K562 (cell line): ENCODE measurements around the gene SPATA20. TPM values are rescaled to one million over a fixed set of nuclear protein-coding genes. Genes with fewer than 3 reads are reported as not detected.

Experiments used
- ATAC-seq: fragments of 200-7000 bp; cut with Tn5 transposase; 3 replicates; pipeline ENCODE4 v1.9.1; 2020; ENCODE audit warnings: moderate library complexity
- BruUV-seq: library from RNA; stranded (reverse); fragments of 400-500 nt; replicated peaks from 2 replicates; lab custom pipeline; 2021; lab: Mats Ljungman, UMichigan
- CTCF ChIA-PET: fragments of 300-600 bp; formaldehyde crosslinking; extraction: SDS; loops from one replicate; lab custom pipeline; 2021; ENCODE audit warnings: low intra/inter-chr PET ratio; lab: Yijun Ruan, JAX
- POLR2A ChIA-PET: fragments of 300-600, 350-650 bp; sonication (Branson Sonifier 250); formaldehyde crosslinking; extraction: SDS; loops from one replicate; lab custom pipeline; 2021; ENCODE audit warnings: antibody characterized with exemption, inconsistent platforms; lab: Yijun Ruan, JAX
- DNase-seq, 4 experiments: peaks; one replicate each; pipeline versions ENCODE4 v3.0.0 to v3.0.0-alpha.2; 2011 to 2018; ENCODE audit warnings: low spot score in 3 of 4, mixed read lengths in 3 of 4; ENCODE audit errors: extremely low read depth in 1 of 4
- FAIRE-seq: peaks from 2 replicates; lab custom pipeline; 2011; peaks lifted over from hg19 to GRCh38; lab: Jason Lieb, UNC
- H2AFZ ChIP-seq: 2 replicates; pipeline ENCODE4 v1.6.0; 2011; ENCODE audit warnings: low read depth, low read length, control low read depth, inconsistent platforms
- H3K27ac ChIP-seq: fragments of 200-600 bp; 3 replicates; pipeline ENCODE4 v1.8.0; 2011; ENCODE audit warnings: low read depth, mild to moderate bottlenecking, control low read depth, inconsistent platforms, low read length, moderate library complexity, mixed read lengths; ENCODE audit errors: extremely low read depth
- H3K27me3 ChIP-seq, 2 experiments: fragments of 300-600 bp in 1 of 2; 2 replicates in 1 of 2; 3 replicates in 1 of 2; pipeline versions ENCODE4 v1.6.0 to v1.8.0; 2011; ENCODE audit warnings: inconsistent platforms in 2 of 2, low read length in 2 of 2, mild to moderate bottlenecking in 1 of 2, mixed read lengths in 1 of 2, moderate library complexity in 1 of 2; ENCODE audit not compliant: control insufficient read depth in 2 of 2, insufficient read depth in 2 of 2
- H3K36me3 ChIP-seq: fragments of 300-600 bp; 3 replicates; pipeline ENCODE4 v1.8.0; 2011; ENCODE audit warnings: mild to moderate bottlenecking, low read length, inconsistent platforms; ENCODE audit not compliant: control insufficient read depth, insufficient read depth
- H3K4me1 ChIP-seq, 2 experiments: fragments of 200-600 bp in 1 of 2; replicated peaks in 1 of 2; 2 replicates in 1 of 2; 3 replicates in 1 of 2; pipeline versions ENCODE4 v1.5.1 to v1.8.0; 2011; ENCODE audit warnings: inconsistent platforms in 2 of 2, low read length in 2 of 2, mild to moderate bottlenecking in 1 of 2, mixed read lengths in 1 of 2, moderate library complexity in 1 of 2; ENCODE audit not compliant: control insufficient read depth in 2 of 2, insufficient read depth in 2 of 2
- H3K4me2 ChIP-seq: 2 replicates; pipeline ENCODE4 v1.6.1; 2011; ENCODE audit warnings: low read length, control low read depth, inconsistent platforms, mixed read lengths; ENCODE audit not compliant: insufficient read depth
- H3K4me3 ChIP-seq: fragments of 200-600 bp; sonication (generic), shearing (Covaris generic); 2 replicates; pipeline ENCODE4 v1.5.1; 2016; ENCODE audit warnings: control low read depth, inconsistent platforms
- H3K79me2 ChIP-seq: fragments of 200-600 bp; 3 replicates; pipeline ENCODE4 v1.8.0; 2011; ENCODE audit warnings: low read length, inconsistent platforms; ENCODE audit not compliant: control insufficient read depth, insufficient read depth
- H3K9ac ChIP-seq, 2 experiments: 2 replicates each; pipeline versions ENCODE4 v1.6.0 to v1.6.1; 2011; ENCODE audit warnings: low read depth in 2 of 2, low read length in 2 of 2, control low read depth in 1 of 2, inconsistent platforms in 1 of 2, mild to moderate bottlenecking in 1 of 2, mixed read lengths in 1 of 2; ENCODE audit not compliant: insufficient read depth in 1 of 2
- H3K9me1 ChIP-seq: one replicate; pipeline ENCODE4 v1.6.0; 2011; ENCODE audit warnings: inconsistent platforms, mild to moderate bottlenecking, low read length, moderate library complexity; ENCODE audit not compliant: control insufficient read depth, insufficient read depth
- H3K9me3 ChIP-seq: replicated peaks from 2 replicates; pipeline ENCODE4 v1.5.1; 2011; ENCODE audit warnings: low read depth, low read length, inconsistent platforms; ENCODE audit not compliant: control insufficient read depth, insufficient read depth
- H4K20me1 ChIP-seq: replicated peaks from 2 replicates; pipeline ENCODE4 v1.6.1; 2011; ENCODE audit warnings: low read length, inconsistent platforms, mixed read lengths; ENCODE audit not compliant: control insufficient read depth, insufficient read depth
- ARID1B ChIP-seq: fragments of 450-650 bp; IDR thresholded peaks from 2 replicates; pipeline ENCODE4 v1.6.1; 2016; ENCODE audit warnings: antibody characterized with exemption, mild to moderate bottlenecking, inconsistent platforms
- FOXK2 ChIP-seq, 2 experiments: fragments of 450-650 bp; IDR thresholded peaks in 1 of 2; conservative IDR thresholded peaks in 1 of 2; 2 replicates each; pipeline ENCODE4 v1.6.1; 2016; ENCODE audit warnings: low read depth in 2 of 2, mild to moderate bottlenecking in 1 of 2
- FOXP1 ChIP-seq: sonication (generic); formaldehyde crosslinking; IDR thresholded peaks from 2 replicates; pipeline ENCODE4 v1.8.0; 2022; ENCODE audit warnings: mild to moderate bottlenecking, missing genetic modification reagents
- HEY1 ChIP-seq: fragments of 250-450 bp; sonication (Bioruptor Pico); IDR thresholded peaks from 2 replicates; pipeline ENCODE4 v1.5.0; 2020; ENCODE audit warnings: mild to moderate bottlenecking, moderate library complexity, borderline replicate concordance
- HMGN3 ChIP-seq: IDR thresholded peaks from 2 replicates; pipeline ENCODE4 v1.6.1; 2011; ENCODE audit warnings: borderline replicate concordance, low read depth, mild to moderate bottlenecking, mixed read lengths, low read length; ENCODE audit not compliant: insufficient read length; ENCODE audit errors: extremely low read depth
- NR2C2 ChIP-seq, 2 experiments: fragments of 200-800 bp in 1 of 2; sonication (Bioruptor generic) in 1 of 2; sonication (generic) in 1 of 2; formaldehyde crosslinking in 1 of 2; IDR thresholded peaks; 2 replicates each; pipeline versions ENCODE4 v1.6.1 to v1.8.0; 2016 to 2022; ENCODE audit warnings: mild to moderate bottlenecking in 1 of 2, missing compliant biosample characterization in 1 of 2, missing genetic modification characterization in 1 of 2, missing genetic modification reagents in 1 of 2
- NR3C1 ChIP-seq: sonication (generic); formaldehyde crosslinking; IDR thresholded peaks from 2 replicates; pipeline ENCODE4 v1.8.1; 2022; ENCODE audit warnings: missing genetic modification reagents
- TAF7 ChIP-seq: fragments of 450-650 bp; IDR thresholded peaks from 2 replicates; pipeline ENCODE4 v1.6.1; 2016; ENCODE audit warnings: missing genetic modification characterization, missing compliant biosample characterization
- TAL1 ChIP-seq: fragments of 450-650 bp; IDR thresholded peaks from 2 replicates; pipeline ENCODE4 v1.6.1; 2016; ENCODE audit warnings: mild to moderate bottlenecking
- TBP ChIP-seq: optimal IDR thresholded peaks from 2 replicates; pipeline ENCODE3; 2011; ENCODE audit warnings: low read depth, low read length, improper control_type of control experiment
- TCF7 ChIP-seq: sonication (generic); IDR thresholded peaks from 2 replicates; pipeline ENCODE4 v1.6.1; 2016; ENCODE audit warnings: antibody characterized with exemption, borderline replicate concordance
- ZC3H11A ChIP-seq: IDR thresholded peaks from 2 replicates; pipeline ENCODE4 v1.6.1; 2012; ENCODE audit warnings: low read depth, low read length, improper control_type of control experiment
- ZNF347 ChIP-seq: fragments of 450-650 bp; formaldehyde crosslinking; IDR thresholded peaks from 2 replicates; pipeline ENCODE4 v1.4.0; 2020; ENCODE audit warnings: low read depth, mild to moderate bottlenecking, moderate library complexity
- WGBS: fragments of 100-300 bp; shearing (Covaris generic); methylation state at CpG from one replicate; pipeline ENCODE4 v1.1.6; 2016; ENCODE audit warnings: low coverage, mixed read lengths; ENCODE audit not compliant: insufficient coverage; ENCODE audit errors: missing lambda C conversion rate; 5-methylcytosine and 5-hydroxymethylcytosine counted together
- in situ Hi-C: fragments of 300-500 bp; cut with MboI; formaldehyde crosslinking; loops from 4 replicates; pipeline ENCODE4 v1.15.0; 2018; ENCODE audit warnings: inconsistent platforms, mixed read lengths
- intact Hi-C: fragments of 100-400 bp; cut with micrococcal nuclease; formaldehyde crosslinking; loops from 2 replicates; pipeline ENCODE4 v1.14.2; 2022
- polyA plus RNA-seq, 8 experiments: library from polyadenylated mRNA; depleted of rRNA in 4 of 8; stranded (reverse) in 5 of 8; unstranded in 3 of 8; fragments of >200 nt; fragmentation: Nextera tagmentation in 2 of 8; fragmentation: Illumina TruSeq in 1 of 8; extraction: Ambion mirVana in 2 of 8; extraction: Trizol in 1 of 8; gene quantifications; 2 replicates each; pipeline versions ENCODE4 v1.2.1 to v1.2.3, GENCODE V29; 2011 to 2014; ENCODE audit warnings: inconsistent platforms in 1 of 8, missing spikeins in 1 of 8
- total RNA-seq, 7 experiments: library from RNA; depleted of rRNA in 6 of 7; stranded (reverse); fragments of >200 nt in 6 of 7; fragmentation: Illumina TruSeq in 2 of 7; extraction: Trizol in 2 of 7; gene quantifications; 2 replicates each; pipeline versions ENCODE4 v1.2.1 to v1.2.3, GENCODE V29; 2011 to 2021; ENCODE audit warnings: low replicate concordance in 1 of 7
- TF ChIP-seq, protein P1 (sequence below): fragments of 450-650 bp; formaldehyde crosslinking; IDR thresholded peaks from 2 replicates; pipeline ENCODE4 v1.4.0; 2020; ENCODE audit warnings: mild to moderate bottlenecking, moderate library complexity
- TF ChIP-seq, protein P2 (sequence below): fragments of 450-650 bp; IDR thresholded peaks from 2 replicates; pipeline ENCODE4 v1.6.1; 2017; ENCODE audit warnings: mild to moderate bottlenecking, moderate library complexity
- TF ChIP-seq, protein P3 (sequence below): sonication (generic); formaldehyde crosslinking; IDR thresholded peaks from 2 replicates; pipeline ENCODE4 v1.9.0; 2022; ENCODE audit warnings: mild to moderate bottlenecking, missing genetic modification reagents
- TF ChIP-seq, protein P4 (sequence below): fragments of 250-450 bp; sonication (Bioruptor Pico); IDR thresholded peaks from 2 replicates; pipeline ENCODE4 v1.8.0; 2021; ENCODE audit warnings: borderline replicate concordance, mild to moderate bottlenecking, moderate library complexity; ENCODE audit not compliant: poor library complexity, severe bottlenecking
- TF ChIP-seq, protein P5 (sequence below), 3 experiments: fragments of 200-800 bp in 1 of 3; sonication (Bioruptor generic) in 1 of 3; sonication (generic) in 1 of 3; formaldehyde crosslinking in 1 of 3; IDR thresholded peaks; 2 replicates each; pipeline versions ENCODE4 v1.6.1 to v1.8.0; 2016 to 2022; ENCODE audit warnings: mild to moderate bottlenecking in 2 of 3, missing compliant biosample characterization in 2 of 3, missing genetic modification characterization in 2 of 3, missing genetic modification reagents in 1 of 3

SPATA20 gene
- total and polyA plus RNA-seq, 9 of the 15 experiments (the other 6 are each of a cell fraction or from before 2014, with no cell fraction given) = 0.08 to 4.0 (median 1.5) TPM

DNA sequence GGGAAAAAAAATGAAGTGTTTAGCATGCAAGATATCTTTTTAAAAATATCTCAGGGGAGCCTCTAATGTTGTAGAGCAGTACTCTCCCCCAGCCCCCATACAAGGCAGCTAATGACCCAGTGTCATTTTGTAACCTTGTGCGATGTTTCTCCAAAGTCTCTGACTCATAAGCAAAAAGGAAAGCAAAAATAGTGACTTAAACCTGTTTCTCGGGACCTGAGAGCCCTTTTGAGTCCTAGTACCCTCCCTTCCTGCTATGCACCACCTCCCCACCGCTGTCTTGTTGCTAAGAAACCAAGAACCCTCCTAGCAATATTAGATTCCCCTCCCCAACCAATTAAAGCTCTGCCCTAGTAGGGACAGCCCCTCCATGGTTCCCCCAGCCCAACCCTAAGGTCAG is 35.9 kb upstream of the SPATA20 start:
- no peak for ATAC-seq
- H3K4me3 ChIP-seq = no peak overlapping the region
- intact Hi-C loops (no loop called here), in situ Hi-C loops (no loop called here)
- H3K9ac ChIP-seq = no peak overlapping the region
- no peaks in the 10 kb centered on the region for H4K20me1 ChIP-seq
- H3K27ac ChIP-seq = no peak overlapping the region
- H3K79me2 ChIP-seq = no peaks in the 10 kb centered on the region
- POLR2A ChIA-PET = interaction anchor here (1.3 kb wide), 1 partner anchor 17 kb away, joined by 3 read pairs; no protein-coding TSS in a partner anchor
- no peaks in the 10 kb centered on the region for H3K9me1 ChIP-seq
- H3K4me2 ChIP-seq = no peak overlapping the region
- BruUV-seq = no TSS peak
- FAIRE-seq = no peak
- no peaks in the 10 kb centered on the region for H3K9me3 ChIP-seq
- H3K27me3 ChIP-seq = peaks cover 18 to 43% of the 10 kb centered on the region in 2 experiments; a peak in 4 of 5 replicates
- H3K36me3 ChIP-seq = no peaks in the 10 kb centered on the region
- no peak overlapping the region for H2AFZ ChIP-seq
- CTCF ChIA-PET = no interaction called here
- DNase-seq = no peak
- peaks cover 0 to 9% of the 10 kb centered on the region in 2 experiments; a peak in 1 of 5 replicates for H3K4me1 ChIP-seq
- 0% methylated on average over 3 of the region's 3 CpGs for WGBS
- TF ChIP-seq, protein P1, sequence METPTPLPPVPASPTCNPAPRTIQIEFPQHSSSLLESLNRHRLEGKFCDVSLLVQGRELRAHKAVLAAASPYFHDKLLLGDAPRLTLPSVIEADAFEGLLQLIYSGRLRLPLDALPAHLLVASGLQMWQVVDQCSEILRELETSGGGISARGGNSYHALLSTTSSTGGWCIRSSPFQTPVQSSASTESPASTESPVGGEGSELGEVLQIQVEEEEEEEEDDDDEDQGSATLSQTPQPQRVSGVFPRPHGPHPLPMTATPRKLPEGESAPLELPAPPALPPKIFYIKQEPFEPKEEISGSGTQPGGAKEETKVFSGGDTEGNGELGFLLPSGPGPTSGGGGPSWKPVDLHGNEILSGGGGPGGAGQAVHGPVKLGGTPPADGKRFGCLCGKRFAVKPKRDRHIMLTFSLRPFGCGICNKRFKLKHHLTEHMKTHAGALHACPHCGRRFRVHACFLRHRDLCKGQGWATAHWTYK (CRISPR knock-in tag) = no peak
- TF ChIP-seq FOXP1 (no peak), ZNF347 (no peak), NR2C2 (CRISPR knock-in tag; IDR thresholded peaks at IDR 0.05) (no peak), NR2C2 (tag; IDR thresholded peaks at IDR 0.05) (no peak), TBP (no peak), TCF7 (no peak), ZC3H11A (no peak), FOXK2 (conservative IDR thresholded peaks at IDR 0.05 in 1 of 2, IDR thresholded peaks at IDR 0.05 in 1 of 2; ENCODE audit: low read depth in 2 of 2) (no peak), TAL1 (no peak), HMGN3 (no peak), HEY1 (CRISPR knock-in tag) (no peak), ARID1B (no peak), TAF7 (tag) (no peak), NR3C1 (CRISPR knock-in tag) (no peak)
- TF ChIP-seq, protein P2, sequence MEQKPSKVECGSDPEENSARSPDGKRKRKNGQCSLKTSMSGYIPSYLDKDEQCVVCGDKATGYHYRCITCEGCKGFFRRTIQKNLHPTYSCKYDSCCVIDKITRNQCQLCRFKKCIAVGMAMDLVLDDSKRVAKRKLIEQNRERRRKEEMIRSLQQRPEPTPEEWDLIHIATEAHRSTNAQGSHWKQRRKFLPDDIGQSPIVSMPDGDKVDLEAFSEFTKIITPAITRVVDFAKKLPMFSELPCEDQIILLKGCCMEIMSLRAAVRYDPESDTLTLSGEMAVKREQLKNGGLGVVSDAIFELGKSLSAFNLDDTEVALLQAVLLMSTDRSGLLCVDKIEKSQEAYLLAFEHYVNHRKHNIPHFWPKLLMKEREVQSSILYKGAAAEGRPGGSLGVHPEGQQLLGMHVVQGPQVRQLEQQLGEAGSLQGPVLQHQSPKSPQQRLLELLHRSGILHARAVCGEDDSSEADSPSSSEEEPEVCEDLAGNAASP = no peak
- TF ChIP-seq, protein P3, sequence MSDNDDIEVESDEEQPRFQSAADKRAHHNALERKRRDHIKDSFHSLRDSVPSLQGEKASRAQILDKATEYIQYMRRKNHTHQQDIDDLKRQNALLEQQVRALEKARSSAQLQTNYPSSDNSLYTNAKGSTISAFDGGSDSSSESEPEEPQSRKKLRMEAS (CRISPR knock-in tag) = no peak
- TF ChIP-seq, protein P4, sequence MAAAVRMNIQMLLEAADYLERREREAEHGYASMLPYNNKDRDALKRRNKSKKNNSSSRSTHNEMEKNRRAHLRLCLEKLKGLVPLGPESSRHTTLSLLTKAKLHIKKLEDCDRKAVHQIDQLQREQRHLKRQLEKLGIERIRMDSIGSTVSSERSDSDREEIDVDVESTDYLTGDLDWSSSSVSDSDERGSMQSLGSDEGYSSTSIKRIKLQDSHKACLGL = no peak
- TF ChIP-seq, protein P5, sequence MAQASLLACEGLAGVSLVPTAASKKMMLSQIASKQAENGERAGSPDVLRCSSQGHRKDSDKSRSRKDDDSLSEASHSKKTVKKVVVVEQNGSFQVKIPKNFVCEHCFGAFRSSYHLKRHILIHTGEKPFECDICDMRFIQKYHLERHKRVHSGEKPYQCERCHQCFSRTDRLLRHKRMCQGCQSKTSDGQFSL (CRISPR knock-in tag; IDR thresholded peaks at IDR 0.05) = no peak
- TF ChIP-seq, protein P5 (tag; IDR thresholded peaks at IDR 0.05) = no peak
